ENCODE results near the gene RIPOR3. TPM values are rescaled to one million over a fixed set of nuclear protein-coding genes. Genes with fewer than 3 reads are reported as not detected.

The RIPOR3 gene
- total RNA-seq, 1 experiment from 2014 or later: 0.46 TPM

DNA sequence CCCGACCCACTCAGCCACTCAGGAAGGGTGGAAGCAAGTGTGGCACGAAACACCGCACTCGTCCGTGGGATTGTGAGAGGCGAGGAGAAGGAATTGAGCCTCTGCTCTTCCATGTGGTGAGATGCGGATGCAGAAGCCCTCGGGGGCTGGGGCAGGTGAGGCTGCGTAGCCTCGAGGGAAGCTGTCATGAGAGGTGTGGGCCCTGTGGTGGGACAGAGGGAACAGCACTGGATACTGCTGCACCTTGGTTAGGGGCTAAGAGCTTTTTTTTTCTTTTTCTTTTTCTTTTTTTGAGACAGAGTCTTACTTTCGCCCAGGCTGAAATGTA is 94.7 kb downstream of the RIPOR3 start:
- Histone ChIP-seq H4K8ac (replicated peaks; ENCODE audit: insufficient read length, low read depth, low read length) (no peak overlapping the region), H3K27ac (ENCODE audit: insufficient read length, low read depth, low read length) (no peak overlapping the region), H4K20me1 (ENCODE audit: control insufficient read depth, insufficient read depth, insufficient read length) (no peaks in the 10 kb centered on the region), H2BK12ac (ENCODE audit: insufficient read length, low read depth, low read length) (no peak overlapping the region), H2BK5ac (ENCODE audit: insufficient read length, low read length) (no peak overlapping the region), H3K56ac (ENCODE audit: insufficient read length, low read depth, low read length) (no peak overlapping the region), H3K14ac (ENCODE audit: insufficient read depth, low read length) (peak overlapping the region; percentile 7; the same call in 1 of the 2 replicates), H3K23ac (ENCODE audit: insufficient read length, low read depth, low read length) (no peak overlapping the region), H4K5ac (ENCODE audit: insufficient read length, low read depth, low read length) (no peak overlapping the region), H3K18ac (ENCODE audit: insufficient read length, low read depth, low read length) (no peak overlapping the region), H2AK5ac (ENCODE audit: insufficient read length, low read length) (no peak overlapping the region), H3K4ac (ENCODE audit: low read depth, low read length) (no peak overlapping the region), H2BK20ac (ENCODE audit: low read depth, low read length, poor library complexity, severe bottlenecking) (no peak overlapping the region), H3K4me1 (ENCODE audit: insufficient read depth, low read length) (no peaks in the 10 kb centered on the region), H3K79me2 (ENCODE audit: insufficient read depth, low read length) (no peaks in the 10 kb centered on the region), H3K23me2 (ENCODE audit: insufficient read length, low read depth, low read length, poor library complexity, severe bottlenecking) (no peaks in the 10 kb centered on the region), H3K9ac (ENCODE audit: extremely low read depth, insufficient read length, low read length) (no peak overlapping the region), H4K91ac (ENCODE audit: insufficient read length, low read depth, low read length) (no peak overlapping the region), H3T11ph (ENCODE audit: low read length) (no peak overlapping the region), H3K4me2 (ENCODE audit: insufficient read depth, insufficient read length, low read length) (no peak overlapping the region), H2BK120ac (ENCODE audit: low read depth, low read length, poor library complexity, severe bottlenecking) (no peak overlapping the region), H3K27me3 (ENCODE audit: insufficient read depth, low read length) (no peaks in the 10 kb centered on the region), H3K79me1 (ENCODE audit: insufficient read depth, low read depth, low read length, poor library complexity, severe bottlenecking) (no peaks in the 10 kb centered on the region), H2AFZ (ENCODE audit: low read length) (no peak overlapping the region), H2BK15ac (ENCODE audit: low read depth, low read length) (no peak overlapping the region), H3K9me3 (ENCODE audit: control insufficient read depth, low read depth, low read length) (no peaks in the 10 kb centered on the region)
- no peak overlapping the region for H3K4me3 Mint-ChIP-seq
- H3K36me3 Mint-ChIP-seq (ENCODE audit: insufficient read depth in 1 of 3, low read depth in 3 of 3): no peaks in the 10 kb centered on the region
- no peak for DNase-seq
- H3K4me1 Mint-ChIP-seq: peaks cover 9 to 15% of the 10 kb centered on the region in 2 experiments
- no CpG with 5 or more reads among the region's 11 CpGs for WGBS (ENCODE audit: extremely low coverage, insufficient read length, low lambda C conversion rate)
- H3K27ac Mint-ChIP-seq: peak overlapping the region in 1 of 3 experiments; percentile 74; a peak in 1 of 7 replicates
- TF ChIP-seq, protein P1, sequence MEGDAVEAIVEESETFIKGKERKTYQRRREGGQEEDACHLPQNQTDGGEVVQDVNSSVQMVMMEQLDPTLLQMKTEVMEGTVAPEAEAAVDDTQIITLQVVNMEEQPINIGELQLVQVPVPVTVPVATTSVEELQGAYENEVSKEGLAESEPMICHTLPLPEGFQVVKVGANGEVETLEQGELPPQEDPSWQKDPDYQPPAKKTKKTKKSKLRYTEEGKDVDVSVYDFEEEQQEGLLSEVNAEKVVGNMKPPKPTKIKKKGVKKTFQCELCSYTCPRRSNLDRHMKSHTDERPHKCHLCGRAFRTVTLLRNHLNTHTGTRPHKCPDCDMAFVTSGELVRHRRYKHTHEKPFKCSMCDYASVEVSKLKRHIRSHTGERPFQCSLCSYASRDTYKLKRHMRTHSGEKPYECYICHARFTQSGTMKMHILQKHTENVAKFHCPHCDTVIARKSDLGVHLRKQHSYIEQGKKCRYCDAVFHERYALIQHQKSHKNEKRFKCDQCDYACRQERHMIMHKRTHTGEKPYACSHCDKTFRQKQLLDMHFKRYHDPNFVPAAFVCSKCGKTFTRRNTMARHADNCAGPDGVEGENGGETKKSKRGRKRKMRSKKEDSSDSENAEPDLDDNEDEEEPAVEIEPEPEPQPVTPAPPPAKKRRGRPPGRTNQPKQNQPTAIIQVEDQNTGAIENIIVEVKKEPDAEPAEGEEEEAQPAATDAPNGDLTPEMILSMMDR (conservative IDR thresholded peaks at IDR 0.05): no peak
- peaks cover 1% of the 10 kb centered on the region; the same call in 1 of the 2 replicates for H3K27me3 Mint-ChIP-seq (ENCODE audit: low read depth)
- H3K9me3 Mint-ChIP-seq: no peaks in the 10 kb centered on the region
